ENCODE data around the gene AGAP1.

AGAP1 gene

GRCh38 chr2:235694721-235695601 is 201.1 kb downstream of the AGAP1 start:
- no peak for DNase-seq

GRCh38 chr2:235695602-235695895 is 201.7 kb downstream of the AGAP1 start:
- DNase-seq = no peak

GRCh38 chr2:235697041-235697440 is 203.2 kb downstream of the AGAP1 start:
- no peak for DNase-seq

- no peak for DNase-seq
These were observed 204.2 kb downstream of the AGAP1 start for GRCh38 chr2:235698028-235698427.

- DNase-seq = no peak
These were observed 204.6 kb downstream of the AGAP1 start for GRCh38 chr2:235698491-235698890.

- DNase-seq = no peak
These were observed 205.7 kb downstream of the AGAP1 start for GRCh38 chr2:235699576-235699975.

GRCh38 chr2:235701206-235701981 is 207.6 kb downstream of the AGAP1 start:
- no peak for DNase-seq

GRCh38 chr2:235702186-235702585 is 208.3 kb downstream of the AGAP1 start:
- no peak for DNase-seq

- no peak for DNase-seq
These were observed 210.0 kb downstream of the AGAP1 start for GRCh38 chr2:235703711-235704295.

GRCh38 chr2:235705296-235705695 is 211.5 kb downstream of the AGAP1 start:
- no peak for DNase-seq

- DNase-seq = no peak
These were observed 212.7 kb downstream of the AGAP1 start for GRCh38 chr2:235706506-235706905.

- DNase-seq = no peak
These were observed 213.7 kb downstream of the AGAP1 start for GRCh38 chr2:235707411-235708096.

GRCh38 chr2:235709124-235709813 is 215.4 kb downstream of the AGAP1 start:
- DNase-seq = peak; percentile 73

- no peak for DNase-seq
These were observed 216.4 kb downstream of the AGAP1 start for GRCh38 chr2:235709969-235710879.

GRCh38 chr2:235710933-235711332 is 217.1 kb downstream of the AGAP1 start:
- DNase-seq = no peak

- no peak for DNase-seq
These were observed 217.7 kb downstream of the AGAP1 start for GRCh38 chr2:235711527-235711926.

GRCh38 chr2:235712176-235712575 is 218.3 kb downstream of the AGAP1 start:
- DNase-seq = no peak

GRCh38 chr2:235713189-235713588 is 219.3 kb downstream of the AGAP1 start:
- DNase-seq = no peak

- no peak for DNase-seq
These were observed 221.8 kb downstream of the AGAP1 start for GRCh38 chr2:235715601-235716000.

- DNase-seq = no peak
These were observed 223.1 kb downstream of the AGAP1 start for GRCh38 chr2:235716875-235717496.

All from NCI-H226 (cell line).